HL-60 (cell line): ENCODE data around the gene SPG11.

ENCODE experiments used
- GABPA ChIP-seq: IDR thresholded peaks from 2 replicates; pipeline ENCODE4 v1.6.1; 2012; ENCODE audit warnings: low read depth
- POLR2AphosphoS5 ChIP-seq: IDR thresholded peaks from 2 replicates; pipeline ENCODE4 v1.6.1; 2012; ENCODE audit warnings: low read depth
- SPI1 ChIP-seq: IDR thresholded peaks from 2 replicates; pipeline ENCODE4 v1.6.1; 2012; ENCODE audit warnings: low read depth, mild to moderate bottlenecking, borderline replicate concordance
- TF ChIP-seq, protein P1 (sequence below): IDR thresholded peaks from one replicate; pipeline ENCODE4 v1.5.1; 2011; ENCODE audit warnings: low read length, control low read depth, inconsistent platforms; ENCODE audit not compliant: insufficient read depth
- TF ChIP-seq, protein P2 (sequence below): IDR thresholded peaks from 2 replicates; pipeline ENCODE4 v1.6.1; 2012; ENCODE audit warnings: low read depth; ENCODE audit not compliant: insufficient replicate concordance

DNA sequence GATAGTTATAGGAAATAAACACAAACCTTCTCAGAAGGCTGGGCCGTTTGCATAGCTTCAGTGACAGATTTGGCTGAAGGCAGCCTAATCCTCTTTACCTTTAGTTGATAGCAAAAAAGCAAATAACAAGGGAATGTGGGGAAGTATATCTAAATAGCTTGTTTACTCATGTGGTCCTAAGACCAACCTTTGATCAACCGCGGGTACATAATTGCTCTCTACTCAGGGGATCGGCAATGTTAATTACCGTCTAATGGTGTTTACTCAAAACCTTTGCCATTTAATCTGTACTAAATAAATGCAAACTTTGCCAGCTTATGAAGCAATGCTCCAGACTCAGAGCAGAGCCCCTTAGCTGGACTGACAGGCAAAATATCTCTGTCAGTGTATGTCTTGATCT lies 74.9 kb downstream of the SPG11 start:
- TF ChIP-seq, protein P1, sequence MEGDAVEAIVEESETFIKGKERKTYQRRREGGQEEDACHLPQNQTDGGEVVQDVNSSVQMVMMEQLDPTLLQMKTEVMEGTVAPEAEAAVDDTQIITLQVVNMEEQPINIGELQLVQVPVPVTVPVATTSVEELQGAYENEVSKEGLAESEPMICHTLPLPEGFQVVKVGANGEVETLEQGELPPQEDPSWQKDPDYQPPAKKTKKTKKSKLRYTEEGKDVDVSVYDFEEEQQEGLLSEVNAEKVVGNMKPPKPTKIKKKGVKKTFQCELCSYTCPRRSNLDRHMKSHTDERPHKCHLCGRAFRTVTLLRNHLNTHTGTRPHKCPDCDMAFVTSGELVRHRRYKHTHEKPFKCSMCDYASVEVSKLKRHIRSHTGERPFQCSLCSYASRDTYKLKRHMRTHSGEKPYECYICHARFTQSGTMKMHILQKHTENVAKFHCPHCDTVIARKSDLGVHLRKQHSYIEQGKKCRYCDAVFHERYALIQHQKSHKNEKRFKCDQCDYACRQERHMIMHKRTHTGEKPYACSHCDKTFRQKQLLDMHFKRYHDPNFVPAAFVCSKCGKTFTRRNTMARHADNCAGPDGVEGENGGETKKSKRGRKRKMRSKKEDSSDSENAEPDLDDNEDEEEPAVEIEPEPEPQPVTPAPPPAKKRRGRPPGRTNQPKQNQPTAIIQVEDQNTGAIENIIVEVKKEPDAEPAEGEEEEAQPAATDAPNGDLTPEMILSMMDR, result no peak
- no peak for TF ChIP-seq POLR2AphosphoS5
- TF ChIP-seq, protein P2, sequence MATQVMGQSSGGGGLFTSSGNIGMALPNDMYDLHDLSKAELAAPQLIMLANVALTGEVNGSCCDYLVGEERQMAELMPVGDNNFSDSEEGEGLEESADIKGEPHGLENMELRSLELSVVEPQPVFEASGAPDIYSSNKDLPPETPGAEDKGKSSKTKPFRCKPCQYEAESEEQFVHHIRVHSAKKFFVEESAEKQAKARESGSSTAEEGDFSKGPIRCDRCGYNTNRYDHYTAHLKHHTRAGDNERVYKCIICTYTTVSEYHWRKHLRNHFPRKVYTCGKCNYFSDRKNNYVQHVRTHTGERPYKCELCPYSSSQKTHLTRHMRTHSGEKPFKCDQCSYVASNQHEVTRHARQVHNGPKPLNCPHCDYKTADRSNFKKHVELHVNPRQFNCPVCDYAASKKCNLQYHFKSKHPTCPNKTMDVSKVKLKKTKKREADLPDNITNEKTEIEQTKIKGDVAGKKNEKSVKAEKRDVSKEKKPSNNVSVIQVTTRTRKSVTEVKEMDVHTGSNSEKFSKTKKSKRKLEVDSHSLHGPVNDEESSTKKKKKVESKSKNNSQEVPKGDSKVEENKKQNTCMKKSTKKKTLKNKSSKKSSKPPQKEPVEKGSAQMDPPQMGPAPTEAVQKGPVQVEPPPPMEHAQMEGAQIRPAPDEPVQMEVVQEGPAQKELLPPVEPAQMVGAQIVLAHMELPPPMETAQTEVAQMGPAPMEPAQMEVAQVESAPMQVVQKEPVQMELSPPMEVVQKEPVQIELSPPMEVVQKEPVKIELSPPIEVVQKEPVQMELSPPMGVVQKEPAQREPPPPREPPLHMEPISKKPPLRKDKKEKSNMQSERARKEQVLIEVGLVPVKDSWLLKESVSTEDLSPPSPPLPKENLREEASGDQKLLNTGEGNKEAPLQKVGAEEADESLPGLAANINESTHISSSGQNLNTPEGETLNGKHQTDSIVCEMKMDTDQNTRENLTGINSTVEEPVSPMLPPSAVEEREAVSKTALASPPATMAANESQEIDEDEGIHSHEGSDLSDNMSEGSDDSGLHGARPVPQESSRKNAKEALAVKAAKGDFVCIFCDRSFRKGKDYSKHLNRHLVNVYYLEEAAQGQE, result no peak
- no peak for TF ChIP-seq GABPA
- TF ChIP-seq SPI1, result no peak
